GM10266 (cell line): ENCODE results near the gene SCML1.

ENCODE experiments used
- DNase-seq: peaks from one replicate; pipeline ENCODE4 v3.0.0; 2012; ENCODE audit errors: extremely low spot score
- CTCF ChIP-seq: IDR thresholded peaks from 2 replicates; pipeline ENCODE4 v1.5.1; 2012; ENCODE audit warnings: mild to moderate bottlenecking, low read depth; ENCODE audit not compliant: control insufficient read depth, insufficient read depth; ENCODE audit errors: missing control alignments

Gene SCML1

GRCh38 chrX:17758382-17758781 lies 21.1 kb downstream of the SCML1 start:
- no peak for DNase-seq
- no peak for TF ChIP-seq CTCF

DNA sequence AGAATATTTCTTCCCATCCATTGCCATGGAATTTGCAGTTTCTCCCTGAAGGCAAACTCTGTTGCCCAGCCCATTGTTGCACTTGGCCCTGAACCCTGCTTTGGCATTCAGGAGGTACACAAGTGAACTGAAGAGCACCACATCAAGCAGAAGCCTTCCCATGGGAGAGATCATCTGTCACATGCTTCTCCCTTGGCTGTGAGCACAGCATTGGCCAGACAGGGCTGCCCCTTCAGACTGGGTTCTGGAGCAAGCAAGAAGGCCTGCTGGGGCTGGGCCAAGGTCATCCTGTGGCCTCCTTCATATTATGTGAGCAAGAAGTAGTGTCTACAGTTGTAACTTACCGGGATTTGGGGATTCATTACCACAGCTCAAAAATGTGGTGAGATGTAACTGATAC lies 22.7 kb downstream of the SCML1 start:
- DNase-seq, result no peak
- no peak for TF ChIP-seq CTCF

- no peak for DNase-seq
- no peak for TF ChIP-seq CTCF
Measured at GRCh38 chrX:17767734-17768133, 30.4 kb downstream of the SCML1 start.

- no peak for DNase-seq
- TF ChIP-seq CTCF, result no peak
Measured at GRCh38 chrX:17768997-17769396, 31.7 kb downstream of the SCML1 start.

DNA sequence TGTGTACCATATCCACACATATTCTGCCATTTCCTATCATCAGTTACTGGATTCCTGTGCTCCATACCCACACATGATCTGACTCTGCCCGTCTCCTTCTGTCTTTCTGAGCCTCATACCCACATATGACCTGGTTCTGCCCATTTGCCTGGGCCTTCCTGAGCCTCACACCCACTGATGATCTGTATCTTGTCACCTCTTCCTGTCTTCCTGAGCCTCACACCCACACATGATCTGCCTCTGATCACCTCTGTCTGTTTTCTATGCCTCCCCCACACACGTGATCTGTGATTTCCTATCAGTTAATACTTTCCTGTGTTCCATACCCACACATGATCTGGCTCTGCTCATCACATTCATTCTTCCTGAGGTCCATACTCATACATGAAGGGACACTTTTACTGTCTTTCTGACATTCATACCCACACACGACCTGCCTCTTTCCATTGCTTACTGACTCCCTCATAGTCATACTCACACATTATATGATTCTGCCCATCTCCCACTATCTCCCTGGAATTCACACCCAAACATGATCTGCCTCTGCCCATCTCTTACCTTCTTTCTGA lies 32.5 kb downstream of the SCML1 start:
- DNase-seq, result no peak
- no peak for TF ChIP-seq CTCF

GRCh38 chrX:17773221-17773876 lies 36.1 kb downstream of the SCML1 start:
- DNase-seq, result no peak
- no peak for TF ChIP-seq CTCF

DNA sequence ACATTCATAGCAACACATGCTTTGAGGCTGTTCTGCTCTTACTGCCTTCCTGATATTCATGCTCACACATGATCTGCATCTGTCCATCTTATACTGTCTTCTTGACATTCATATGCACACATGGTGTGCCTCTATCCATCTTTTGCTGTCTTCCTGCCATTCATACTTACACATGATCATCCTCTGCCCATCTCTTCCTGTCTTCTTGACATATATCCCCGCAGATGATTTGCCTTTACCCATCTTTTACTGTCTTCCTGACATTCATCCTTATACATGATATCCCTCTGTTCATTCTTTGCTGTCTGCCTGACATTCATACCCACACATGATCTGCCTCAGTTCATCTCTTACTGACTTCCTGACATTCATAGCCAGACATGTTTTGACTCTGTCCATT lies 36.8 kb downstream of the SCML1 start:
- no peak for DNase-seq
- no peak for TF ChIP-seq CTCF
